ENCODE results near the gene FAM89A. TPM values are rescaled to one million over a fixed set of nuclear protein-coding genes. Genes with fewer than 3 reads are reported as not detected.

Gene FAM89A
- total RNA-seq, 1 donor from 2014 or later: 20.9 TPM

DNA sequence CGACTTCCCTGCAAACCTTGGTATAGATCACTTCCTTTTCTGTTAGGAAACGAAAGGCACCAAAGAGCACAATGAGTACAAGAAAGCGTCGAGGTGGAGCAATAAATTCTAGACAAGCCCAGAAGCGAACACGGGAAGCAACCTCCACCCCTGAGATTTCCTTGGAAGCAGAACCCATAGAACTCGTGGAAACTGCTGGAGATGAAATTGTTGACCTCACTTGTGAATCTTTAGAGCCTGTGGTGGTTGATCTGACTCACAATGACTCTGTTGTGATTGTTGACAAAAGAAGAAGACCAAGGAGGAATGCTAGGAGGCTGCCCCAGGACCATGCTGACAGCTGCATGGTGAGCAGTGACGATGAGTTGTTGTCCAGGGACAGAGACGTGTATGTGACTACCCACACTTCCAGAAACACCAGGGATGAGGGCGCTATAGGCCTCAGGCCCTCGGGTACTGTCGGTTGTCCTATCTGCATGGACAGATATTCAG, 18.5 kb downstream of the FAM89A start:
- H3K27ac Mint-ChIP-seq: no peak overlapping the region
- TF ChIP-seq, protein P1, sequence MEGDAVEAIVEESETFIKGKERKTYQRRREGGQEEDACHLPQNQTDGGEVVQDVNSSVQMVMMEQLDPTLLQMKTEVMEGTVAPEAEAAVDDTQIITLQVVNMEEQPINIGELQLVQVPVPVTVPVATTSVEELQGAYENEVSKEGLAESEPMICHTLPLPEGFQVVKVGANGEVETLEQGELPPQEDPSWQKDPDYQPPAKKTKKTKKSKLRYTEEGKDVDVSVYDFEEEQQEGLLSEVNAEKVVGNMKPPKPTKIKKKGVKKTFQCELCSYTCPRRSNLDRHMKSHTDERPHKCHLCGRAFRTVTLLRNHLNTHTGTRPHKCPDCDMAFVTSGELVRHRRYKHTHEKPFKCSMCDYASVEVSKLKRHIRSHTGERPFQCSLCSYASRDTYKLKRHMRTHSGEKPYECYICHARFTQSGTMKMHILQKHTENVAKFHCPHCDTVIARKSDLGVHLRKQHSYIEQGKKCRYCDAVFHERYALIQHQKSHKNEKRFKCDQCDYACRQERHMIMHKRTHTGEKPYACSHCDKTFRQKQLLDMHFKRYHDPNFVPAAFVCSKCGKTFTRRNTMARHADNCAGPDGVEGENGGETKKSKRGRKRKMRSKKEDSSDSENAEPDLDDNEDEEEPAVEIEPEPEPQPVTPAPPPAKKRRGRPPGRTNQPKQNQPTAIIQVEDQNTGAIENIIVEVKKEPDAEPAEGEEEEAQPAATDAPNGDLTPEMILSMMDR (IDR thresholded peaks at IDR 0.05; ENCODE audit: unreplicated experiment): no peak
- no peak overlapping the region for H3K4me3 Mint-ChIP-seq (ENCODE audit: low read depth)
- no peak for DNase-seq (ENCODE audit: low spot score, unreplicated experiment)
- peaks cover 14% of the 10 kb centered on the region for H3K36me3 Mint-ChIP-seq (ENCODE audit: insufficient read depth)
- H3K27me3 Mint-ChIP-seq: no peaks in the 10 kb centered on the region
- H3K4me1 Mint-ChIP-seq (ENCODE audit: low read depth): peaks cover 9% of the 10 kb centered on the region
- H3K9me3 Mint-ChIP-seq (ENCODE audit: low read depth): no peaks in the 10 kb centered on the region

DNA sequence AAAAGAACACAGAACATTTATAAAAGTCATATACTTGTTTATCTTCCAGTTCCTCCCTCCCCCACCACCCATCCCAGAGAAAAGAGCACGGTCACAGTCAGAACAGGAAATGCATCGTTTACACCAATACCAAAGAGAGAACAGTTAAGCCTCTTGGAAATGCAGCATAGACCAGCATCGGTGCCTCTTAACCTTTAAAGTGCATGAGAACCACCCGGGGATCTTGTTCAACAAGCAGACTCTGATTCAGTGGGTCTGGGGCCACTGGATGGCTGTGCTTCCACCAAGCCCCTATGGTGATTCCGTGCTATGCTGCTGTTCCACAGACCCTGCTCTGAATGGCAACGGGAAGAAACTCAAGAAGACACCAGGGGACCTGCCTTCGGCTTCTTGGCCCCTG, 19.2 kb downstream of the FAM89A start:
- no peak overlapping the region for H3K27ac Mint-ChIP-seq
- H3K36me3 Mint-ChIP-seq (ENCODE audit: insufficient read depth): peaks cover 14% of the 10 kb centered on the region
- peaks cover 2% of the 10 kb centered on the region for H3K4me1 Mint-ChIP-seq (ENCODE audit: low read depth)
- H3K9me3 Mint-ChIP-seq (ENCODE audit: low read depth): no peaks in the 10 kb centered on the region
- TF ChIP-seq, protein P1 (IDR thresholded peaks at IDR 0.05; ENCODE audit: unreplicated experiment): no peak
- DNase-seq (ENCODE audit: low spot score, unreplicated experiment): no peak
- no peak overlapping the region for H3K4me3 Mint-ChIP-seq (ENCODE audit: low read depth)
- H3K27me3 Mint-ChIP-seq: no peaks in the 10 kb centered on the region

DNA sequence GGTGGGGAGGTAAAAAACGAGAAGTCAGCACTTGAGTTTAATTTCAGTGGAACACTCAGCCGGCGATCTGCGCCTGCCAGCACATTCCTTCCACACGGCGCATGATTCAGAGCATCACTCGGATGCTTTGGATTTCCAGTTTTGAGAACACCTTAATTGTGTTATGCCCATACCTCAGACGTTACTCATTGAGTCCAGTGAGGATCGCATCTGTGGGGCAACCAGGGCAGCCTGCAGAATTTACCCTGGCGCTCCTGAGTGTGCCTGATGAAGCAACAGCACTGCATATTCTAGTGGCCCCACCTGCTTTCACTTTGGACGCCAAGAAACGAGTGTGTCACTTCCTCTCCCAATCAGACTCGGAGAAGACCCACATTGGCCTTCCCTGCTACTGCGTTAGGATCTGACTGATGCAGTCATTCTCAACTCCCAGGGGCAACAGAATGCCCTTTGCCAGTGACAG, 19.9 kb downstream of the FAM89A start:
- Mint-ChIP-seq H3K9me3 (ENCODE audit: low read depth) (no peaks in the 10 kb centered on the region), H3K4me1 (ENCODE audit: low read depth) (no peaks in the 10 kb centered on the region), H3K4me3 (ENCODE audit: low read depth) (no peak overlapping the region), H3K27ac (no peak overlapping the region), H3K36me3 (ENCODE audit: insufficient read depth) (peaks cover 14% of the 10 kb centered on the region), H3K27me3 (no peaks in the 10 kb centered on the region)
- DNase-seq (ENCODE audit: low spot score, unreplicated experiment): no peak
- TF ChIP-seq, protein P1 (IDR thresholded peaks at IDR 0.05; ENCODE audit: unreplicated experiment): no peak

DNA sequence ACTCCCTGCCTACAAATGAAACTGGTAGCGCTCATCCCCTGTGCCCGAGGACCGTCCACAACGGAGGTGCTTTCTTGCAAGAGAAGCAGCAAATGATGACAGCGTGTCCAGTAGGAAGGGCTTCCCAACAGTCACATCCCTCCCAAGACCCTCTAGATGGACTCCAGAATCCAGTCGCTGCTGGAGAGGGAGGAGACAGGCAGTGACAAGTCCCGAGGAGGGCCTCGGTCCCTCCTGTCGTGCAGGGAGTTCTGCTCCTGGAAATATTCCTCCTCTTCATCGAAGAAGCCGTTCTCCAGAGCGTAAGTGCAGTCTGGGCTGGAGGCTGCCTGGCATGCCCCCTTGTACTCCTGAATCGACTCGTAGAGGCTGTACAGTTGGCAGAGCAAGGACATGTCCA, 20.3 kb downstream of the FAM89A start:
- no peaks in the 10 kb centered on the region for H3K27me3 Mint-ChIP-seq
- H3K4me1 Mint-ChIP-seq (ENCODE audit: low read depth): no peaks in the 10 kb centered on the region
- no peak overlapping the region for H3K4me3 Mint-ChIP-seq (ENCODE audit: low read depth)
- peaks cover 14% of the 10 kb centered on the region for H3K36me3 Mint-ChIP-seq (ENCODE audit: insufficient read depth)
- DNase-seq (ENCODE audit: low spot score, unreplicated experiment): no peak
- no peak overlapping the region for H3K27ac Mint-ChIP-seq
- no peaks in the 10 kb centered on the region for H3K9me3 Mint-ChIP-seq (ENCODE audit: low read depth)
- TF ChIP-seq, protein P1 (IDR thresholded peaks at IDR 0.05; ENCODE audit: unreplicated experiment): no peak

DNA sequence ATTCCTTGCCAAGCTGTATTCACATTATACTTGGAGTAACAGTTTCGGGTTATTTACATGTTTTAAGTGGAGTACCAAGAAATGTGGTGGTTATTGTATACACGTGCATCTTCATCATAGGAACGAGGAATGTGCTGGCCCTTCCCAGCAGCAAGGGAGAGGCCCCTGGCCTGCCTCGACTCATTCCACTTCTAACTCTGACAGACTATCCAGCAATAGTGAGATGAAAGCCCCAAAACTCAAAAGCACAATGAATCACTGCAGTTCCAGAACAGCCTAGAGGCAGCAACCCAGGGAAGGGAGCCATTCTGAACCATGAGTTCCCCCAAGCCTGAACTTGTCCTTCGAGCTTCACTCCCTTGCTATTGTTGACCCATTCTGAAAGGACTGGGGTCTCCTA, 23.1 kb downstream of the FAM89A start:
- Mint-ChIP-seq H3K4me3 (ENCODE audit: low read depth) (no peak overlapping the region), H3K27me3 (no peaks in the 10 kb centered on the region)
- TF ChIP-seq, protein P1 (IDR thresholded peaks at IDR 0.05; ENCODE audit: unreplicated experiment): no peak

More for the DNA sequence above, 23.1 kb downstream of the FAM89A start:
- Mint-ChIP-seq H3K9me3 (ENCODE audit: low read depth) (no peaks in the 10 kb centered on the region), H3K36me3 (ENCODE audit: insufficient read depth) (peaks cover 10% of the 10 kb centered on the region), H3K4me1 (ENCODE audit: low read depth) (no peaks in the 10 kb centered on the region), H3K27ac (no peak overlapping the region)
- DNase-seq (ENCODE audit: low spot score, unreplicated experiment): no peak

Measured in progenitor cell of endocrine pancreas (in vitro differentiated cells).